GM23338 (cell line): ENCODE data around the gene MRPL28. TPM values are rescaled to one million over a fixed set of nuclear protein-coding genes. Genes with fewer than 3 reads are reported as not detected.

ENCODE experiments used
- ATAC-seq: fragments of 200-7000 bp; cut with Tn5 transposase; 3 replicates; pipeline ENCODE4 v1.9.1; 2020
- DNase-seq: peaks from one replicate; pipeline ENCODE4 v3.0.0-alpha.2; 2015; ENCODE audit warnings: low spot score
- H2AFZ ChIP-seq: fragments of 200-600 bp; sonication (generic); 2 replicates; pipeline ENCODE4 v1.8.0; 2016; ENCODE audit warnings: antibody characterized with exemption, mild to moderate bottlenecking, moderate library complexity
- H3F3A ChIP-seq: fragments of 200-600 bp; sonication (generic); replicated peaks from 2 replicates; pipeline ENCODE4 v1.8.0; 2017; ENCODE audit warnings: antibody characterized with exemption, mixed run types, low read depth
- H3K27ac ChIP-seq: fragments of 200-600 bp; sonication (generic); 2 replicates; pipeline ENCODE4 v1.6.1; 2016; ENCODE audit warnings: low read depth
- H3K27me3 ChIP-seq: fragments of 200-600 bp; sonication (generic); 2 replicates; pipeline ENCODE4 v1.8.0; 2016; ENCODE audit warnings: mild to moderate bottlenecking, mixed run types, moderate library complexity; ENCODE audit not compliant: insufficient read depth
- H3K36me3 ChIP-seq: fragments of 200-600 bp; sonication (generic); 2 replicates; pipeline ENCODE4 v1.8.0; 2016; ENCODE audit warnings: mild to moderate bottlenecking; ENCODE audit not compliant: insufficient read depth
- H3K4me1 ChIP-seq: fragments of 200-600 bp; sonication (generic); 2 replicates; pipeline ENCODE4 v1.8.0; 2016; ENCODE audit warnings: mild to moderate bottlenecking, moderate library complexity; ENCODE audit not compliant: insufficient read depth
- H3K4me2 ChIP-seq: fragments of 200-600 bp; sonication (generic); 2 replicates; pipeline ENCODE4 v1.7.1; 2017; ENCODE audit warnings: mixed run types
- H3K4me3 ChIP-seq: fragments of 200-600 bp; sonication (generic); 2 replicates; pipeline ENCODE4 v1.6.1; 2016; ENCODE audit warnings: mixed run types
- H3K79me2 ChIP-seq: fragments of 200-600 bp; sonication (generic); replicated peaks from 2 replicates; pipeline ENCODE4 v1.8.0; 2017; ENCODE audit warnings: mild to moderate bottlenecking; ENCODE audit not compliant: insufficient read depth
- H3K9me2 ChIP-seq: fragments of 200-600 bp; sonication (generic); 2 replicates; pipeline ENCODE4 v1.8.0; 2017; ENCODE audit not compliant: insufficient read depth
- H4K20me1 ChIP-seq: fragments of 200-600 bp; sonication (generic); replicated peaks from 2 replicates; pipeline ENCODE4 v1.8.0; 2017; ENCODE audit warnings: mild to moderate bottlenecking; ENCODE audit not compliant: insufficient read depth
- H3K27ac Mint-ChIP-seq: 2 replicates; pipeline ENCODE4 v1.8.0; 2020; ENCODE audit warnings: inconsistent platforms, mild to moderate bottlenecking, moderate library complexity, mixed read lengths
- H3K27me3 Mint-ChIP-seq: 3 replicates; pipeline ENCODE4 v1.8.0; 2022; ENCODE audit warnings: low read depth, mild to moderate bottlenecking, moderate library complexity, mixed read lengths, inconsistent platforms; ENCODE audit not compliant: insufficient read depth, poor library complexity
- H3K36me3 Mint-ChIP-seq: 3 replicates; pipeline ENCODE4 v1.8.0; 2021; ENCODE audit warnings: low read depth, mild to moderate bottlenecking, inconsistent platforms, moderate library complexity, mixed read lengths
- H3K4me1 Mint-ChIP-seq: 3 replicates; pipeline ENCODE4 v1.8.0; 2020; ENCODE audit warnings: mild to moderate bottlenecking, inconsistent platforms, mixed read lengths
- H3K4me3 Mint-ChIP-seq: 3 replicates; pipeline ENCODE4 v1.8.0; 2021; ENCODE audit warnings: moderate library complexity, mild to moderate bottlenecking, inconsistent platforms, mixed read lengths
- H3K9me3 Mint-ChIP-seq: 3 replicates; pipeline ENCODE4 v1.8.0; 2020; ENCODE audit warnings: moderate library complexity, mild to moderate bottlenecking, inconsistent platforms, mixed read lengths
- CREB1 ChIP-seq: fragments of 250-450 bp; sonication (Bioruptor Pico); IDR thresholded peaks from 2 replicates; pipeline ENCODE4 v1.5.0; 2020; ENCODE audit warnings: low read depth, mild to moderate bottlenecking, moderate library complexity
- EZH2 ChIP-seq: fragments of 200-600 bp; sonication (generic); IDR thresholded peaks from one replicate; pipeline ENCODE4 v1.8.0; 2017; ENCODE audit warnings: antibody characterized with exemption, mild to moderate bottlenecking, low read depth; ENCODE audit not compliant: unreplicated experiment
- EZH2phosphoT487 ChIP-seq: fragments of 200-600 bp; sonication (generic); IDR thresholded peaks from one replicate; pipeline ENCODE4 v1.8.1; 2018; ENCODE audit warnings: antibody characterized with exemption; ENCODE audit not compliant: unreplicated experiment
- JUNB ChIP-seq: IDR thresholded peaks from one replicate; pipeline ENCODE4 v1.6.1; 2016; ENCODE audit warnings: antibody characterized with exemption; ENCODE audit not compliant: unreplicated experiment
- NANOG ChIP-seq: IDR thresholded peaks from 2 replicates; pipeline ENCODE4 v1.6.1; 2016; ENCODE audit warnings: antibody characterized with exemption, borderline replicate concordance
- POLR2AphosphoS5 ChIP-seq: IDR thresholded peaks from 2 replicates; pipeline ENCODE4 v1.6.1; 2016; ENCODE audit warnings: antibody characterized with exemption, low read depth
- REST ChIP-seq: IDR thresholded peaks from one replicate; pipeline ENCODE4 v1.6.1; 2018; ENCODE audit warnings: antibody characterized with exemption; ENCODE audit not compliant: unreplicated experiment
- STAT1 ChIP-seq: IDR thresholded peaks from one replicate; pipeline ENCODE4 v1.6.1; 2016; ENCODE audit warnings: antibody characterized with exemption; ENCODE audit not compliant: unreplicated experiment
- ZNF114 ChIP-seq: fragments of 250-450 bp; sonication (Bioruptor Pico); IDR thresholded peaks from 2 replicates; pipeline ENCODE4 v1.5.0; 2020; ENCODE audit warnings: mild to moderate bottlenecking, moderate library complexity
- ZNF331 ChIP-seq: fragments of 250-450 bp; sonication (Bioruptor Pico); IDR thresholded peaks from 2 replicates; pipeline ENCODE4 v1.5.0; 2020; ENCODE audit warnings: low read depth, mild to moderate bottlenecking, moderate library complexity
- polyA plus RNA-seq: library from polyadenylated mRNA; unstranded; fragments of >200 nt; fragmentation: Nextera tagmentation; extraction: Ambion mirVana; gene quantifications from 2 replicates; pipeline ENCODE4 v1.2.1, GENCODE V29; 2016
- total RNA-seq: library from RNA; depleted of rRNA; stranded (reverse); fragments of >200 nt; shearing (Covaris generic); gene quantifications from 2 replicates; pipeline ENCODE4 v1.2.3, GENCODE V29; 2014
- TF ChIP-seq, protein P1 (sequence below), 2 experiments: fragments of 200-600 bp in 1 of 2; sonication (generic) in 1 of 2; conservative IDR thresholded peaks; 2 replicates each; pipeline versions ENCODE4 v1.5.1 to v1.6.1; 2016 to 2017; ENCODE audit warnings: antibody characterized with exemption in 2 of 2, low read depth in 2 of 2, mild to moderate bottlenecking in 2 of 2, moderate library complexity in 1 of 2

Gene MRPL28
- total and polyA plus RNA-seq, 2 experiments from 2014 or later, result 135 to 169 TPM

- TF ChIP-seq, protein P1, sequence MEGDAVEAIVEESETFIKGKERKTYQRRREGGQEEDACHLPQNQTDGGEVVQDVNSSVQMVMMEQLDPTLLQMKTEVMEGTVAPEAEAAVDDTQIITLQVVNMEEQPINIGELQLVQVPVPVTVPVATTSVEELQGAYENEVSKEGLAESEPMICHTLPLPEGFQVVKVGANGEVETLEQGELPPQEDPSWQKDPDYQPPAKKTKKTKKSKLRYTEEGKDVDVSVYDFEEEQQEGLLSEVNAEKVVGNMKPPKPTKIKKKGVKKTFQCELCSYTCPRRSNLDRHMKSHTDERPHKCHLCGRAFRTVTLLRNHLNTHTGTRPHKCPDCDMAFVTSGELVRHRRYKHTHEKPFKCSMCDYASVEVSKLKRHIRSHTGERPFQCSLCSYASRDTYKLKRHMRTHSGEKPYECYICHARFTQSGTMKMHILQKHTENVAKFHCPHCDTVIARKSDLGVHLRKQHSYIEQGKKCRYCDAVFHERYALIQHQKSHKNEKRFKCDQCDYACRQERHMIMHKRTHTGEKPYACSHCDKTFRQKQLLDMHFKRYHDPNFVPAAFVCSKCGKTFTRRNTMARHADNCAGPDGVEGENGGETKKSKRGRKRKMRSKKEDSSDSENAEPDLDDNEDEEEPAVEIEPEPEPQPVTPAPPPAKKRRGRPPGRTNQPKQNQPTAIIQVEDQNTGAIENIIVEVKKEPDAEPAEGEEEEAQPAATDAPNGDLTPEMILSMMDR (conservative IDR thresholded peaks at IDR 0.05; ENCODE audit: low read depth in 2 of 2), result no peak
- TF ChIP-seq ZNF114 (CRISPR knock-in tag), result no peak
- TF ChIP-seq EZH2, result no peak
- no peak for TF ChIP-seq NANOG
- TF ChIP-seq ZNF331 (CRISPR knock-in tag), result no peak
- no peak for TF ChIP-seq STAT1
These were observed 29.8 kb downstream of the MRPL28 start (continued) for GRCh38 chr16:340370-341091.

GRCh38 chr16:339680-340079 is 30.7 kb downstream of the MRPL28 start:
- H3K4me1 Mint-ChIP-seq, result peaks cover 10% of the 10 kb centered on the region
- peaks cover 50% of the 10 kb centered on the region for H4K20me1 ChIP-seq
- H3K4me3 ChIP-seq, result no peak overlapping the region
- no peaks in the 10 kb centered on the region for H3K4me1 ChIP-seq
- no peak overlapping the region for H3K27ac ChIP-seq
- peaks cover 7% of the 10 kb centered on the region for H3K27me3 Mint-ChIP-seq
- H3K4me2 ChIP-seq, result no peak overlapping the region
- no peaks in the 10 kb centered on the region for H3K9me3 Mint-ChIP-seq
- no peak for DNase-seq
- H3F3A ChIP-seq, result peaks cover 5% of the 10 kb centered on the region
- H3K36me3 ChIP-seq, result no peaks in the 10 kb centered on the region
- no peak overlapping the region for H3K27ac Mint-ChIP-seq
- no peak overlapping the region; the same call in 2 of the 3 replicates for H3K4me3 Mint-ChIP-seq
- H3K27me3 ChIP-seq, result no peaks in the 10 kb centered on the region
- H3K79me2 ChIP-seq, result peaks cover 100% of the 10 kb centered on the region
- H3K9me2 ChIP-seq, result no peaks in the 10 kb centered on the region
- ATAC-seq, result no peak
- peaks cover 40% of the 10 kb centered on the region for H3K36me3 Mint-ChIP-seq
- H2AFZ ChIP-seq, result no peak overlapping the region
- TF ChIP-seq REST, result no peak
- TF ChIP-seq EZH2, result no peak
- TF ChIP-seq JUNB, result no peak
- TF ChIP-seq STAT1, result no peak
- TF ChIP-seq NANOG, result no peak
- TF ChIP-seq EZH2phosphoT487, result no peak
- TF ChIP-seq POLR2AphosphoS5, result no peak
- TF ChIP-seq, protein P1 (conservative IDR thresholded peaks at IDR 0.05; ENCODE audit: low read depth in 2 of 2), result no peak
- TF ChIP-seq CREB1 (CRISPR knock-in tag), result no peak
